ENCODE measurements around the gene STX18. TPM values are rescaled to one million over a fixed set of nuclear protein-coding genes. Genes with fewer than 3 reads are reported as not detected.

STX18 gene
- polyA plus RNA-seq, 1 experiment = 27.0 TPM

DNA sequence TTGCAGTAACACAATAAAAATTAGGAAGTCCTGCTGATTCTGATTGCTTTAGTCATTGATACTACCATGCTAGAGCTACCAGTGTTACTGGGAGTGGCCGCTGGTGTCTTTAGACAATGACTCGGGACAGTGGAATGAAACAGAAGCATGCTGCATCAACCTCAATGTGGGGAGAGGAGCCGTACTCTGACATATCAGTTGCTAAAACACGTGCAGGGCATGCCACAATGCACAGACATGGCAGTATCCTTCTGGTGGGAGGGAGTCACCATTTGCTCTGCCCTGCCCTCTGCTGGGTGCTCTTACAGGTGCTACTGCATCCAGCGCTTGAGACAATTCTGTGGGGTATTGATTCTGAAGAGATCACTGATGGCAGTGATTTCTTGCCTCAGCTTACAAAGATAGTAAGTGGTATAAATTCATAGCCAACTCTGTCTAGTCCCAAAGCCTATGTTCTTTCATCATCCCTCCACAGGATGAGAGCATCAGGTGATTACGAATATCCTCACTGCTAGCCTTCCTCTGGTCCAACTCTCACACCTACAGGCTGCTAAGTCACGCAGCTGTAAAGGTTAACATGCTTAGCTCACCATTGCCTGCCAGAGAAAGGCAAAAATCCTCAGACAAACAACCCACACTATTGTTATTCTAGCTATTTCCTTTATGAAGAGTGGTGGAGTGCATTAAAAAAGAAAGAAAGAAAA, 111.2 kb downstream of the STX18 start:
- H3K27me3 ChIP-seq (ENCODE audit: control insufficient read depth, insufficient read depth, low read length) = no peaks in the 10 kb centered on the region
- POLR2A ChIA-PET = interaction anchor here (0.6 to 1.1 kb wide), 4 partner anchors 9 to 183 kb away, joined by 3 to 6 read pairs (median 4); partner anchors contain the start of gene TMEM128
- CTCF ChIA-PET = interaction anchor here (0.7 to 2.9 kb wide), 22 partner anchors 9 to 449 kb away, joined by 3 to 24 read pairs (median 4); no protein-coding TSS in a partner anchor
- no peaks in the 10 kb centered on the region for H3K9me3 ChIP-seq (ENCODE audit: control insufficient read depth, insufficient read depth, low read length)
- no peak overlapping the region for H3K27ac ChIP-seq (ENCODE audit: low read depth, low read length)
- peak; percentile 49 for DNase-seq (ENCODE audit: low read depth, low spot score)
- H3K4me3 ChIP-seq (ENCODE audit: low read depth, low read length) = no peak overlapping the region
- TF ChIP-seq, protein P1, sequence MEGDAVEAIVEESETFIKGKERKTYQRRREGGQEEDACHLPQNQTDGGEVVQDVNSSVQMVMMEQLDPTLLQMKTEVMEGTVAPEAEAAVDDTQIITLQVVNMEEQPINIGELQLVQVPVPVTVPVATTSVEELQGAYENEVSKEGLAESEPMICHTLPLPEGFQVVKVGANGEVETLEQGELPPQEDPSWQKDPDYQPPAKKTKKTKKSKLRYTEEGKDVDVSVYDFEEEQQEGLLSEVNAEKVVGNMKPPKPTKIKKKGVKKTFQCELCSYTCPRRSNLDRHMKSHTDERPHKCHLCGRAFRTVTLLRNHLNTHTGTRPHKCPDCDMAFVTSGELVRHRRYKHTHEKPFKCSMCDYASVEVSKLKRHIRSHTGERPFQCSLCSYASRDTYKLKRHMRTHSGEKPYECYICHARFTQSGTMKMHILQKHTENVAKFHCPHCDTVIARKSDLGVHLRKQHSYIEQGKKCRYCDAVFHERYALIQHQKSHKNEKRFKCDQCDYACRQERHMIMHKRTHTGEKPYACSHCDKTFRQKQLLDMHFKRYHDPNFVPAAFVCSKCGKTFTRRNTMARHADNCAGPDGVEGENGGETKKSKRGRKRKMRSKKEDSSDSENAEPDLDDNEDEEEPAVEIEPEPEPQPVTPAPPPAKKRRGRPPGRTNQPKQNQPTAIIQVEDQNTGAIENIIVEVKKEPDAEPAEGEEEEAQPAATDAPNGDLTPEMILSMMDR (IDR thresholded peaks at IDR 0.05; ENCODE audit: low read depth, low read length) = peak; percentile 82

DNA sequence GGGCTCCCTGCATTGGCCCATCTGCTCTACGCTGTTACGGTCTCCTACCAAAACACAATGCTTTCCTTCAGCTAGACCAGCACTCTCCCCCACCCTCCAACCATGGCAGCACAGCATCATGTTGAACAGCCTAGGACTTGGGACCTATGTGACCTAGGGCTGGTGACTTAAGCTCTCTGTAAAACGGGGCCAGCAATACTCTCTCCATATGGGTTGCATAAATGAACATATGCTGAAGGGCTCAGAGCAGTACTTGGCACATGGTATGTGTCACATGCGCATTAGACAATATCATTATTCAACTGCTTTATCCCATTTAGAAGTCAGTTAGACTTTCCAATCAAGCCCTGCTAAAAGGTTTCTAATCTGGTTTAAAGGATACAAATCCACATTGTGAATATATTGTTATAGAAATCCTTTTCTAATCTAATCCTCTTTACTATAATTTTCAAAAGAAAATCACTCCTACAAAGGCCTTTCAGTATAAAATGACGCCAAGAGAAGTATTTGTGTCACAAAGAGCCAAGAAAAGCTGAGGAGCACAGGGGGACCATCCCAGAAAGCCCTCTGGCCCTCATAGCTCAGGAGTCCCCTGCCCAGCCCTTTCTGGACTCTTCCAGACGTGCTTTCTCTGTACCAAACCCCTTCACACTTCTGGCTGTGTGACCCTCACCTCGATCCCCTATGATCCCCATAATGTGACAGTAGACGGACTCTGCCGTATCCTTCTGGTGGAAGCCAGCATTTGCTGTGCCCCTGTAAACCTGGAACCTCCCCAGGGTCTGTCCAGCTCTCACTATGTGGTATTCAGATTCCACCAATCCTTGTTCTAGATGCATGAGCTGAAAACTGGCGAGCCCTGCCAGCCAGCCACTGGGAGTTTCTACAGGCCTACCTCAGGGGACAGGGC, 112.6 kb downstream of the STX18 start:
- Histone ChIP-seq H3K27me3 (ENCODE audit: control insufficient read depth, insufficient read depth, low read length) (no peaks in the 10 kb centered on the region), H3K4me3 (ENCODE audit: low read depth, low read length) (no peak overlapping the region), H3K9me3 (ENCODE audit: control insufficient read depth, insufficient read depth, low read length) (no peaks in the 10 kb centered on the region), H3K27ac (ENCODE audit: low read depth, low read length) (no peak overlapping the region)
- TF ChIP-seq, protein P1 (IDR thresholded peaks at IDR 0.05; ENCODE audit: low read depth, low read length) = no peak
- DNase-seq (ENCODE audit: low read depth, low spot score) = no peak
- POLR2A ChIA-PET = no interaction called here
- CTCF ChIA-PET = interaction anchor here (0.9 to 1.1 kb wide), 3 partner anchors 8 to 45 kb away, joined by 3 read pairs; no protein-coding TSS in a partner anchor

DNA sequence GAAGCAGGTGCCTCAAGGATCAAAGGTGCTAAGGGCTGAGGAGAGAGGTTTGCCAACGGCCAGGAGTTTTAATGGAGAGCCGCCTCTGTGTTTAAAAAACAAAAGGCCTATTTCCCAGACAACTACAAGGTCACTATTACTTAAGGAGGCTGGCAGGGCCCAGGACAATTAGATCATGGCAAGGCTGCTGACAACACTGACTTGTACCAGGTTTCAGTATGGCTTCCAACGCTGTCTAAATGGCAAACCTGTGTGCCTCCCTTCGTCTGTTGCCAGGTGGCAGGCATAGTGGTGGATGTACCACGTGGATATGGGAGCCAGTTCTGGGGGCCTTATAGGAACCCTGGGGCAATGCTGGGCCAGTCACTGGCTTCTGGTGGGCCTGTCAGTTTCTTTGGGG, 114.0 kb downstream of the STX18 start:
- DNase-seq (ENCODE audit: low read depth, low spot score) = no peak
- CTCF ChIA-PET = interaction anchor here (0.9 kb wide), 1 partner anchor 85 kb away, joined by 3 read pairs; no protein-coding TSS in a partner anchor

DNA sequence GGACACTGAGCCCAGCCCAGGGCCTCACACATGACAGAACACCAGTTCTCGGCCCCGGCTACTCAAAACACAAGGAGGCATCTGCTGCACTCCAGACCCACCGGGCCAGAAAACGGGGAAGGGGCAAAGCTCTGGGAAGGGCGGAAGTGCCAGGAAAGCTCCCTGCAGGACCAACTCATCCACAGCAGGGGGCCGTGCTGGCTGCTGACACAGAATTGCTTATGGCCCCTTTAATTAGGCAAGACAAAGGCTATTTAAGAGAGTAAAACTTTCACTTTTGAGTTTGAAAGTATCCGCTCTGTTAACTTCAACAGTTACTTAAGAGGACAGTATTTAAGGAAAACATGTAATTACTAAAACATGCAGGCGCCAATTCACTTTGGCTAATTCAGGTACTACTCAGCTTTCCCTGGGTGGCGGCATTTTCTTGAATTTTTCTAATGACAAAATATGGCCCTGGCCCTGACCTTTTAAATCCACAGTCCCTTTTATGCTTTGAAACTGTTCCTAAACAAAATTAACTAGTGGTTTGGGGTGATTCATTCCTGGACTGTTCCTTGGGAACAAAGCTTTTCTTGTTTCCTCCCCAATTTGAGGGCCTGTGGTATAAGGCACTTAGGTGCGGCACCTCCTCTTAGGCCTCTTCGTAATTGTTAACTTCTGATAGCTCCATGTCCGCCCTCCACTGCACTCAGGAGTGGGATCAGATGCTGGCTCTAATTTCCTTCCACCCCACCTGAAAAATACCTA, 114.6 kb downstream of the STX18 start:
- Histone ChIP-seq H3K4me3 (ENCODE audit: low read depth, low read length) (no peak overlapping the region), H3K9me3 (ENCODE audit: control insufficient read depth, insufficient read depth, low read length) (no peaks in the 10 kb centered on the region), H3K27ac (ENCODE audit: low read depth, low read length) (no peak overlapping the region), H3K27me3 (ENCODE audit: control insufficient read depth, insufficient read depth, low read length) (no peaks in the 10 kb centered on the region)
- ChIA-PET POLR2A (no interaction called here), CTCF (interaction anchor here (0.9 to 1.1 kb wide), 2 partner anchors 11 to 86 kb away, joined by 3 read pairs; no protein-coding TSS in a partner anchor)
- TF ChIP-seq, protein P1 (IDR thresholded peaks at IDR 0.05; ENCODE audit: low read depth, low read length) = peak; percentile 26; the same call in 1 of the 2 replicates
- DNase-seq (ENCODE audit: low read depth, low spot score) = no peak

More for the DNA sequence above, 114.0 kb downstream of the STX18 start:
- Histone ChIP-seq H3K27ac (ENCODE audit: low read depth, low read length) (no peak overlapping the region), H3K27me3 (ENCODE audit: control insufficient read depth, insufficient read depth, low read length) (no peaks in the 10 kb centered on the region), H3K9me3 (ENCODE audit: control insufficient read depth, insufficient read depth, low read length) (no peaks in the 10 kb centered on the region), H3K4me3 (ENCODE audit: low read depth, low read length) (no peak overlapping the region)
- POLR2A ChIA-PET = no interaction called here
- TF ChIP-seq, protein P1 (IDR thresholded peaks at IDR 0.05; ENCODE audit: low read depth, low read length) = no peak

Measured in AG04450 (cell line).